Stimulated activated CD8-positive, alpha-beta memory T cell treated with anti-CD3 and anti-CD28 coated beads, Interleukin-15, amount 100 ng/mL, for 4 hours (primary cell): ENCODE data around the gene CD72.
A peak's percentile ranks its signal among the peaks of the same experiment; 100 is the strongest.

Experiments used
- DNase-seq, 2 donors: peaks; one replicate each; pipeline ENCODE4 v3.0.0-alpha.2; 2020; ENCODE audit warnings: low read depth in 2 of 2

The CD72 gene

GRCh38 chr9:35618325-35618727 is at the start of gene CD72:
Gene CD72 (minus strand): TSS chr9:35618413. CDS start chr9:35618303, 110 bp downstream.
- DNase-seq: no peak

GRCh38 chr9:35667939-35668338 is 49.7 kb upstream of the CD72 start:
- DNase-seq: no peak

- DNase-seq: no peak
These were observed 48.3 kb upstream of the CD72 start for GRCh38 chr9:35666549-35666948.

- no peak for DNase-seq
These were observed 47.8 kb upstream of the CD72 start for GRCh38 chr9:35666045-35666444.

GRCh38 chr9:35665471-35665818 is 47.2 kb upstream of the CD72 start:
- no peak for DNase-seq

- DNase-seq: no peak
These were observed 46.6 kb upstream of the CD72 start, which contains the start of gene ARHGEF39 for GRCh38 chr9:35664531-35665470. Gene ARHGEF39 (minus strand): TSS chr9:35665195. CDS start chr9:35665169, 26 bp downstream.

- DNase-seq: no peak
These were observed 44.2 kb upstream of the CD72 start for GRCh38 chr9:35662437-35662836.

- DNase-seq: no peak
These were observed 43.6 kb upstream of the CD72 start for GRCh38 chr9:35661756-35662350.

GRCh38 chr9:35660966-35661415 is 42.8 kb upstream of the CD72 start:
- DNase-seq: no peak

- no peak for DNase-seq
These were observed 41.1 kb upstream of the CD72 start for GRCh38 chr9:35659340-35659739.

- DNase-seq: no peak
These were observed 40.7 kb upstream of the CD72 start for GRCh38 chr9:35658968-35659220.

GRCh38 chr9:35658137-35658967 is 40.1 kb upstream of the CD72 start, which contains the start of gene CCDC107:
Gene CCDC107 (plus strand): TSS chr9:35658292. CDS start chr9:35658380, 88 bp downstream.
- DNase-seq: peak; percentile 68 to 71

- DNase-seq: peak; percentile 85 to 94
These were observed 39.4 kb upstream of the CD72 start, which contains the start of gene RMRP for GRCh38 chr9:35657546-35658136. Gene RMRP (minus strand): TSS chr9:35658019.

- no peak for DNase-seq
These were observed 38.8 kb upstream of the CD72 start for GRCh38 chr9:35656831-35657545.

GRCh38 chr9:35656348-35656747 is 38.1 kb upstream of the CD72 start:
- no peak for DNase-seq

- DNase-seq: no peak
These were observed 35.4 kb upstream of the CD72 start for GRCh38 chr9:35653611-35654010.

- DNase-seq: no peak
These were observed 34.6 kb upstream of the CD72 start for GRCh38 chr9:35652829-35653209.

- no peak for DNase-seq
These were observed 34.0 kb upstream of the CD72 start for GRCh38 chr9:35651956-35652828.

GRCh38 chr9:35650341-35651158 is 32.3 kb upstream of the CD72 start, which contains the start of gene SIT1:
Gene SIT1 (minus strand): TSS chr9:35650931. CDS start chr9:35650853, 78 bp downstream.
- DNase-seq: no peak
